Right atrium auricular region (tissue), 2 donors: ENCODE results near the gene OSBPL2. TPM values are rescaled to one million over a fixed set of nuclear protein-coding genes. Genes with fewer than 3 reads are reported as not detected.

Experiments used
- DNase-seq: peaks from one replicate; pipeline ENCODE4 v3.0.0-alpha.2; 2019; ENCODE audit warnings: low spot score
- H3K27ac ChIP-seq, 2 donors: fragments of 200-600 bp; sonication (generic); 1 replicate in 1 of 2; 2 replicates in 1 of 2; pipeline ENCODE4 v1.5.1; 2016 to 2019
- H3K27me3 ChIP-seq, 2 donors: fragments of 200-600 bp; sonication (generic); one replicate each; pipeline versions ENCODE4 v1.5.1 to v1.6.0; 2017 to 2019
- H3K36me3 ChIP-seq: fragments of 200-600 bp; sonication (generic); one replicate; pipeline ENCODE4 v1.5.1; 2016
- H3K4me1 ChIP-seq, 2 donors: fragments of 200-600 bp; sonication (generic); one replicate each; pipeline versions ENCODE4 v1.5.1 to v1.6.0; 2017 to 2019
- H3K4me3 ChIP-seq, 2 donors: fragments of 200-600 bp; sonication (generic); 1 replicate in 1 of 2; 2 replicates in 1 of 2; pipeline ENCODE4 v1.5.1; 2017 to 2019; ENCODE audit warnings: mild to moderate bottlenecking in 1 of 2, moderate library complexity in 1 of 2
- H3K9me3 ChIP-seq, 2 donors: fragments of 200-600 bp; sonication (generic); one replicate each; pipeline ENCODE4 v1.5.1; 2019
- total RNA-seq, 2 donors: library from RNA; depleted of rRNA; stranded (reverse); fragments of >200 nt; gene quantifications; one replicate each; pipeline ENCODE4 v1.1.0, GENCODE V29; 2016
- TF ChIP-seq, protein P1 (sequence below), 2 donors: fragments of 200-600 bp; sonication (generic); IDR thresholded peaks; one replicate each; pipeline ENCODE4 v1.5.1; 2019; ENCODE audit warnings: antibody characterized with exemption in 2 of 2

Gene OSBPL2
- total RNA-seq, 2 donors from 2014 or later, result 27.2 to 29.6 TPM

DNA sequence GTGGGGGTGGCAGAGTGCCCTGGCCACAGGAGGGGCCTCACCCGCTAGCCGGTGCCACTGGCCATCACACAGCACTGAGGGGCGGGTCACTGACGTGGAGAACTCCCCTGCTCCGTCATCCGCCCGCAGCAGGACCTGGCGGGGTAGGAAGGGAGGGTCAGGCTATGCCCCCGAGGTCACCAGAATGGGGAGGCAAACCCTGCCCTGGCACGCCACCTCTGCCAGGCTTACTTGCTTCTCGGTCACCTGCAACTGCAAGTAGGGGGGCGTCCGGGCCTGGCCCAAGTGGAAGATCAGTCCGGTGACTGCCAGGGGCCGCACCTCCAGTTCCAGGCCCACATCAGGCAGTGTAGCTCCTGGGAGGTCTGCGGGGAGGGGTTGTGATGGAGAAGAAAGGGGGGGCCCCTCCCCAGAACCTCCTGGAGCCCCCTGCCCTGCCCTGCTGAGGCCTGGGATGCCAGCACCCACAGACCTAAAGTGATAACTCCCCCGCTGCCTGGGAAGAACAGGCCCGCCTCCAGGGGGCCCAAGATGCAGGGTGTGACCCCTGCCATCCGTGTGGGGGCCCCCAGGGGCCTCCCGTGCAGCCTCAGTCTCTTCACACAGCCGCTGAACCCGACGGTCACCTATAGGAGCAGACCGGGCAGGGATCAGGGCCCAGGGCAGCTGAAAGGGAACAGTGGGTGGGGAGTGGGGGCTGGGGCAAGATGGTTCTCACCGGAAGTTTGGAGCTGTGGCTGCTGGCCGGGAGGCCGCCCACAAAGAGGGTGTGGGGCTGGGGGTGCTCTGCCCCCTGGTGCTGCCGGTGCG is 71.8 kb downstream of the OSBPL2 start:
- no peaks in the 10 kb centered on the region for H3K27me3 ChIP-seq
- H3K9me3 ChIP-seq, result no peaks in the 10 kb centered on the region
- H3K27ac ChIP-seq, result no peak overlapping the region
- TF ChIP-seq, protein P1, sequence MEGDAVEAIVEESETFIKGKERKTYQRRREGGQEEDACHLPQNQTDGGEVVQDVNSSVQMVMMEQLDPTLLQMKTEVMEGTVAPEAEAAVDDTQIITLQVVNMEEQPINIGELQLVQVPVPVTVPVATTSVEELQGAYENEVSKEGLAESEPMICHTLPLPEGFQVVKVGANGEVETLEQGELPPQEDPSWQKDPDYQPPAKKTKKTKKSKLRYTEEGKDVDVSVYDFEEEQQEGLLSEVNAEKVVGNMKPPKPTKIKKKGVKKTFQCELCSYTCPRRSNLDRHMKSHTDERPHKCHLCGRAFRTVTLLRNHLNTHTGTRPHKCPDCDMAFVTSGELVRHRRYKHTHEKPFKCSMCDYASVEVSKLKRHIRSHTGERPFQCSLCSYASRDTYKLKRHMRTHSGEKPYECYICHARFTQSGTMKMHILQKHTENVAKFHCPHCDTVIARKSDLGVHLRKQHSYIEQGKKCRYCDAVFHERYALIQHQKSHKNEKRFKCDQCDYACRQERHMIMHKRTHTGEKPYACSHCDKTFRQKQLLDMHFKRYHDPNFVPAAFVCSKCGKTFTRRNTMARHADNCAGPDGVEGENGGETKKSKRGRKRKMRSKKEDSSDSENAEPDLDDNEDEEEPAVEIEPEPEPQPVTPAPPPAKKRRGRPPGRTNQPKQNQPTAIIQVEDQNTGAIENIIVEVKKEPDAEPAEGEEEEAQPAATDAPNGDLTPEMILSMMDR (IDR thresholded peaks at IDR 0.05), result no peak
- H3K36me3 ChIP-seq, result peaks cover 96% of the 10 kb centered on the region
- H3K4me3 ChIP-seq, result no peak overlapping the region
- no peak for DNase-seq
- peaks cover 0 to 9% of the 10 kb centered on the region in 2 donors for H3K4me1 ChIP-seq

DNA sequence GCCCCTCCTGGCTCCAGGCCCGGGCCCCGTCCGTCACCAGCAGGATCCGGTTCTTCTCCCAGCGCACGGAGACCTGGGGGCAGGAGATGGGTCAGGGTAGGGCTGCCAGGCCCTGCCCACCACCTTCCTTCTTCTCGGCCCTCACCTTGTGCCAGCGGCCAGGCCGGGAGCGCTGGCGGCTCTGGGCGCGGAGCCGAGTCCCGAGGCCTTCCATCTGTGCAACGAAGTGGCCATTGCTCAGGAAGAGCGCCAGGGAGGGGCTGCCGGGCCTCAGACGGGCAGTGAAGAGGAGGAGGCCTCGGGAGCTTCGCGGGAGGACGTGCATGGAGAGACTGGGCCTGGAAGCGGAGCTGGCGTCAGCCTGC is 72.4 kb downstream of the OSBPL2 start:
- DNase-seq, result no peak
- peaks cover 0 to 3% of the 10 kb centered on the region in 2 donors for H3K4me1 ChIP-seq
- H3K36me3 ChIP-seq, result peaks cover 96% of the 10 kb centered on the region
- no peaks in the 10 kb centered on the region for H3K9me3 ChIP-seq
- no peak overlapping the region for H3K4me3 ChIP-seq
- TF ChIP-seq, protein P1 (IDR thresholded peaks at IDR 0.05), result no peak
- no peak overlapping the region for H3K27ac ChIP-seq
- no peaks in the 10 kb centered on the region for H3K27me3 ChIP-seq

DNA sequence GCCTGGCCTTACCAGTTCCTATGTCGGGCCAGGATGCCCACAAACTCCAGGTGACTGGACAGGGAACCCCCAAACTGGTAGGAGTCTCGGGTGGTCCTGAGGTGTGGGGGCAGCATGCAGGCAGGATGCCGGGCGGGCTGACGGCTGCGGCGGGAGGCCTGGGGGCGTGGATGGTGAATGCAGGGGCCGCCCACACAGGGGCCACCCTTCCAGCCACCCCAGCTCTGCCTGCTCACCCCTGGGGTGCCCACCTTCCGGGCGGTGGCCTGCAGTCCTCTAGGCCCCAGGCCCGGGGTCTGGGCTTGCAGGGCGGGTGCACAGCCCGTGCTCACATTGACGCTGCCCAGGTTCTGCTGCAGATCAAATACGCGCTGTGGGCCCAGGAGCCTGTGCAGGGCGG is 72.8 kb downstream of the OSBPL2 start:
- no peak for DNase-seq
- TF ChIP-seq, protein P1 (IDR thresholded peaks at IDR 0.05), result no peak
- H3K27ac ChIP-seq, result no peak overlapping the region
- H3K4me3 ChIP-seq, result no peak overlapping the region
- H3K9me3 ChIP-seq, result no peaks in the 10 kb centered on the region
- H3K36me3 ChIP-seq, result peaks cover 96% of the 10 kb centered on the region
- no peaks in the 10 kb centered on the region for H3K4me1 ChIP-seq
- no peaks in the 10 kb centered on the region for H3K27me3 ChIP-seq

DNA sequence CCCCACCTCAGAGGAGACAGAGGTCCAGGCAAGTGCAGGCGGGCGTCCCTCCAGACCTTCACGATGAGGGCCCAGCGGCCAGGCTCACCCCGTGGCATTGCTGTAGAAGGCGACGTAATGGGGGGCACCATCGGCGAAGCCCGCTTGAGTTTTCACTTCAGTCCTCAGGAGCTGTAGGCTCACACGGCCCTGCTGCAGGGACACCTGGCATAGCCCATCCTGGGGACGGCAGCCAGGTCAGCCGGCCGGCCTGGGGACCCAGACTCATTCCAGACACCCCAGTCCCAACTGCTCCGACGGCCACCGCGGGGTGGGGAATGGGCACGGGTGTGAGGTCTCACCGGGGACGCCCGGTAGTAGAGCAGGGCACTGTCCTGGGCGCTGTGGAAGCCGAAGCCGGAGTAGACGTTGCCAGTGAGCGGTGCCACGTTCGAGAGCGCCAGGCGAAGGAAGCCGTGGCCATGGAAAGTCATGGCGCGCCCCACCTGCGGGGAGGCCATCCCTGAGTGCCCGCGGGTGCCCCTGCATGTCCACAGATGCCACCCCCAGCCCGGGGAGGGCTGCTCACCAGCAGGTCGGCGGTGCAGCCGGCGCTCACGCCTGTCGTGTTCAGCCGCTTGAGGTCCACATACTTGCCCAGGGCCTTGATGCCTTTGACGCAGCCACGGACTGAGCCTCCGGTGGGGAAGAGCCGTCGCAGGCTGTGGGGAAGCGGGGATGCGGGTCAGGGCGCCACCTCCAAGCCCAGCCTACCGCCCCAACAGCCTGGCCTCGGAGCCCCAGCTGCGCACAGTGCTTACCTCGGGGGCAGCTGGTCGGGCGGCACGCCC is 73.7 kb downstream of the OSBPL2 start:
- Histone ChIP-seq H3K4me3 (no peak overlapping the region), H3K4me1 (no peaks in the 10 kb centered on the region), H3K9me3 (no peaks in the 10 kb centered on the region), H3K27ac (no peak overlapping the region), H3K27me3 (no peaks in the 10 kb centered on the region), H3K36me3 (peaks cover 96% of the 10 kb centered on the region)
- TF ChIP-seq, protein P1 (IDR thresholded peaks at IDR 0.05), result no peak
- DNase-seq, result no peak

DNA sequence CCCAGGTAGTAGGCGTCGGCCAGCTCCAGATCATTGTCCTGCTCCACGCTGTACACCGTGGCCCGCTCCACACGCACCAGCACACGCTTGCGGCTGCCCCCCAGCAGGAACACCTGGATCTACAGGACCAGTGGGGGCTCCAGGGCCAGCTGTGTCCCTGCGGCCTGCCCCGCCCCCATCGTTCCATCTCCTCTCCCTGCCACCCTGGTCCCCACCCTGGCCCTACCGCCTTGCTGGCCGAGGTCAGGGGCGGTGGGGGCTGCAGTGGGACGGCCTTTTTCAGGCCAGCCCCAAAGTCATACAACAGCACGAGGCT is 74.3 kb downstream of the OSBPL2 start:
- Histone ChIP-seq H3K4me1 (no peaks in the 10 kb centered on the region), H3K4me3 (no peak overlapping the region), H3K27ac (no peak overlapping the region), H3K36me3 (peaks cover 96% of the 10 kb centered on the region), H3K27me3 (no peaks in the 10 kb centered on the region), H3K9me3 (no peaks in the 10 kb centered on the region)
- no peak for DNase-seq
- TF ChIP-seq, protein P1 (IDR thresholded peaks at IDR 0.05), result no peak
